ENCODE results near the gene MBD6. TPM values are rescaled to one million over a fixed set of nuclear protein-coding genes. Genes with fewer than 3 reads are reported as not detected.

The MBD6 gene
- total and polyA plus RNA-seq, 2 of the 8 experiments (the other 6 are each of a cell fraction or from before 2014, with no cell fraction given): 3.9 to 32.3 TPM

GRCh38 chr12:57473392-57473791 is 49.2 kb upstream of the MBD6 start (continued):
- TF ChIP-seq EP300 (IDR thresholded peaks at IDR 0.05; ENCODE audit: borderline replicate concordance in 1 of 2, low read depth in 2 of 2, low read length in 2 of 2) (no peak), SUZ12 (IDR thresholded peaks at IDR 0.05; ENCODE audit: low read length) (no peak), SIN3A (conservative IDR thresholded peaks at IDR 0.05 in 1 of 2, IDR thresholded peaks at IDR 0.05 in 1 of 2; ENCODE audit: low read depth in 1 of 2, low read length in 2 of 2) (no peak), KDM5A (IDR thresholded peaks at IDR 0.05; ENCODE audit: low read length) (no peak)

Measured in H1 (cell line).